ENCODE results near the gene VENTX. TPM values are rescaled to one million over a fixed set of nuclear protein-coding genes. Genes with fewer than 3 reads are reported as not detected.
"Not testable (repeated sequence)": the region's sequence is repeated elsewhere in the genome, so short reads cannot be mapped to it uniquely, and the experiment has no call there.

The VENTX gene
- total RNA-seq, 1 donor from 2014 or later: not detected

DNA sequence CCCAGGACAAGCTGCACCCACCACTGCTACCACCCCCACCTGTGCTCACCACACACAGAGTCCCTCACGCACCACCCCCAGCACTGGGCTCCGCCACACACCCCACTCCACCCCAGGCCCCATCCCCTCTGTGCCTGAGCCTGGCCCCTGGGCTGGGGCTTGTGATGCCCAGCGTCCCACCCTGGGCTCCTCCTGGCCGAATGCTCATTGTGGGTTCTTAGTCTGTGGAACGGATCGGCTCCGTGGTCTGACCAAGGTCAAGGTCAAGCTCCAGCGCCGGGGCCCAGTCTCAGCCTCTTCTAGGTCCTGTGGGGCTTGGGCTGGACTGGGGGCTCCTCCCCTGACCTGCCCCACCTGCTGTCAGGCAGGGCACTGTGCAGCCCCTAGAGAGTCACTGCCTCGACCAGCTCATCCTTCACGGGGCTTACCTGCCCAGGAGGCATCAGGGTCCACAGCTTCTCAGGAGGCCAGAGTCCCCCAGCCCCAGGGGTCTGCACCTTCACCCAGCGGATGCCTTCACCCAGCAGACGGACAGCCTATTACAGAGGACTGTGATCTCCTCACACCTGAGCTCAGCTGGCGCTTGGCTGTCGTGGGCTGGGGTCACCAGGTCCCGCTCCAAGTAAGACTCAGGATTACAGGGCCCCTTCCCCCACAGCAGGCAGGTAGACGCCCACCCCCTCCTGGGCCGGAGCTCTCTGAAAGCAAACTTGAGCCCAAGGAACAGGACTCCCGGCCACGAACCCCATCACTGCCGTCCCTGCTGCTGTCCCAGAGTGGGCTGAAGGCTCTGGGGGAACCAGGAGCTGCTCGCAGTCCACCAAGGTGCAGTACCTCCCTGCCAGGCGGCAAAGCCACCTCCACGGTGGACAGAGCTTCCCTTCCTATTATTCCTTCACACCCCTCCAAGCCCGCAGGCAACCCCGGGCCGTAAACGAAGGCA is 22.9 kb upstream of the VENTX start:
- no peak for DNase-seq

DNA sequence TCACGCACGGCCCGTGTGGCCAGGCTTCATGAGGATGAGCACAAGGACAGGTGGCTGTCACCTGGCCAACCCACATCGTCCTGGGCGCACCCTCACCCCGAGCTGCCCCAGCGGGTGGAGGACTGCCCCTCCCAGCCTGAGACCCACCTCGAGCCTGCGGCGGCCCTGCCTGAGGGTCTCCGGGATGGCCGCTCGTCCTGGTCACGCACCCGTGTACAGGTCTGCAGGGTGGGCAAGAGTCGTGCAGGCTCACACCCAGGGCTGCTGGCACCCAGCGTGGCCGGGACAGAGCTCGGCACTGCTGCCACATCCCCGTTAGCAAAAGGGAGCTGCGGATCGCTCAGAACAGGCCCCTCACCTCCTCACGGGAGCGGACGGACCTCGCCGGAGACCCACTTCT is 22.1 kb upstream of the VENTX start:
- no peak for DNase-seq

DNA sequence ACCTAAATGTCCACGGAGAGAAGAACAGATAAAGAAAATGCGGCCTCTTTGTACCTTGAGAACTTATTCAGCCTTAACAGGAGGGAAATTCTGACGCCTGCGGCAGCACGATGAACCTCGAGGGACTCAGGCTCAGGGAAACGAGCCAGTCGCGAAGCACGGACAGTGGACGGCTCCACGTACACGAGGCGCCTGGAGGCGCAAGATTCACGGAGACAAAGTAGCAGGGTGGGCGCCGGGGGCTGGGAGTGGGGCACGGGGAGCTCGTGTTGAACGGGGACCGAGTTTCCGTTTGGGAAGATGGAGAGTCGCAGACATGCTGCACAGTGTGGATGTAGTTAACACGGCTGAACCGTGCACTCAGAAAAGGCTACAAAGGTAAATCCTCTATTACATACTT is 20.9 kb upstream of the VENTX start:
- no peak for DNase-seq

DNA sequence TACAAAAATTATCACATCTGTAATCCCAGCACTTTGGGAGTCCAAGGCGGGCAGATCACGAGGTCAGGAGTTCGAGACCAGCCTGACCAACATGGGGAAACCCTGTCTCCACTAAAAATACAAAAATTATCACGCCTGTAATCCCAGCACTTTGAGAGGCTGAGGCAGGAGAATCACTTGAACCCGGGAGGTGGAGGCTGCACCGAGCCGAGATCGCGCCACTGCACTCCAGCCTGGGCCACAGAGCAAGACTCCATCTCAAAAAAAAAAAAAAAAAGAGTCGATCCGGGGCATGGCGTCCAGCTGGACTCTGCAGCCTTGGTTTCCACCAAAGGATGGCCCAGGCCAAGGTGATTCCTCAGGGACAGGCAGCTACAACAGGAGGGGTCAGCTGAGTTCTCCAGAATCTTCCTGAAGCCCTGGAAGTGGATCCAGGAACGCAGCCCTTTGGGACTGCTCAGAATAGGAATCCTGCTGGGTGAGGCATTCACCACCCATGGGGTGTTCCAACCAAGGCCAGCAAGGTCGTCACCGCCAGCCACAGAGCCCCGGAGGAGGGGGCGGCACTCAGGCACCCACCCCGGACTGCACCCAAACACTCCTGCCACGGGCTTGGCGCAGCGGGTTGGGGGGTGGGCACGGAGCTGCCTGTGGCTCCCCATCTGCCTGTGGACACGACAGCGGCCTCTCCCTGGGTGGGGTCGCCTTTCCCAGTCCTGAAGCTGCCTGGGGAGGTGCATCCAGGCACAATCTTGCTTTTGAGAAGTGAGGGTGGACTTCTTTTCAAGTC is 19.7 kb upstream of the VENTX start:
- no peak for DNase-seq

DNA sequence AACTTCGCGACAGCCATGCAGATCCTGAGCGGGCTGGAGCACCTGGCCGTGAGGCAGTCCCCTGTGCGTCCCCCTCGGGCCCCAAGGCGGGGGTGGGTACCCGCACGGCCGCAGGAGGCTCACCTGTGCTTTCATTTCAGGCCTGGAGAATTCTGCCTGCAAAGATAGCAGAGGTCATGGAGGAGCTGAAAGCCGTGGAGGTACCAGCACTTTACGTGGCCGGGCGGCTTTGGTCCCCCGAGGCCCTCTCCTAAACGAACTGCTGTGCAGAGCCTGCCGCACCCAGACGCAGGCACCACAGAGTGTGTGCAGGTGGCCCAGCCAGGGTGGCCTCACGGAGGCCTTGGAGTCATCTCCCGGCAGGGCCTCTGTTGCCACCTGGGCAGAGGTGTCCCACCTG is 18.8 kb upstream of the VENTX start:
- no peak for DNase-seq

DNA sequence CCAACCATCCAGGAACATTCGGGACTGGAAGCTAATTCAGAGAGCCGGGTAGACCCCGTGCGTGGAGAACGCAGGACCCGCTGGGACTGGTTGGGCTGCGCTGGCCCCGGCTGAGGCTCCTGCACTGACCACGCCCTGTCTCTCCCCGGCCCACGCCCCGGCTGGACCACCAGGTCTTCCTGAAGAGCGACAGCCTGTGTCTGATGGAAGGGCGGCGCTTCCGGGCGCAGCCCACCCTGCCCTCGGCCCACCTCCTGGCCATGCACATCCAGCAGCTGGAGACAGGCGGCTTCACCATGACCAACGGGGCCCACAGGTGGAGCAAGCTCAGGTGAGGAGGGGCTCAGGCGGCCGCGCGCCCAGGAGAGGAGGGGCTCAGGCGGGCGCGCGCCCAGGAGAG is 17.9 kb upstream of the VENTX start:
- DNase-seq: no peak

DNA sequence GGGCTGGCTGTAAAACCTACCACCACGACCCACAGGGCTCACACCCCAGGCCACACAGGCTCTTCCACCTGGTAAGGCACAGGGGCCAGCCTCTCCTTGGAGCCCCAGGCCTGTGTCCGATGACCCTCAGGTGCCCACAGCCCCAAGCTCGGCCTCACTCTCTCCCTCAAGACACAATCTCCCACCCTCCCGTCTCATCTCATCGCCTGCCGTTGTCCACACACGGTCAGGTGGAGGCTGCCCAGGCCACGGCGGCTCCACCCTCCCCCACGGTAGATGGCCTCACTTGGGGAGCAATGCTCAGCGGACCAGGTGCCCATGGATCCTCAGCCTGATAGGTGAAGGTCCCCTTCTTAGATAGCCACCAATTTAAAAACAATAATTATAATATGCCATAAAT is 16.3 kb upstream of the VENTX start:
- DNase-seq: no peak

DNA sequence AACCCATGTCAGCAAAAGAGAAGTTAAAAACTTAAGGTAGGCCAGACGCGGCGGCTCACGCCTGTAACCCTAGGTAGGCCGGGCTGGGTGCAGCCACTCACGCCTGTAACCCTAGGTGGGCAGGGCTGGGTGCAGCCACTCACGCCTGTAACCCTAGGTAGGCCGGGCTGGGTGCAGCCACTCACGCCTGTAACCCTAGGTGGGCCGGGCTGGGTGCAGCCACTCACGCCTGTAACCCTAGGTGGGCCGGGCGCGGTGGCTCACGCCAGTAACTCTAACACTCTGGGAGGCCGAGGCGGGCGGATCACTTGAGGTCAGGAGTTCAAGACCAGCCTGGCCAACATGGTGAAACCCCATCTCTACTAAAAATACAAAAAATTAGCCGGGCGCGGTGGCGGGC is 15.9 kb upstream of the VENTX start:
- not testable (repeated sequence) for DNase-seq

DNA sequence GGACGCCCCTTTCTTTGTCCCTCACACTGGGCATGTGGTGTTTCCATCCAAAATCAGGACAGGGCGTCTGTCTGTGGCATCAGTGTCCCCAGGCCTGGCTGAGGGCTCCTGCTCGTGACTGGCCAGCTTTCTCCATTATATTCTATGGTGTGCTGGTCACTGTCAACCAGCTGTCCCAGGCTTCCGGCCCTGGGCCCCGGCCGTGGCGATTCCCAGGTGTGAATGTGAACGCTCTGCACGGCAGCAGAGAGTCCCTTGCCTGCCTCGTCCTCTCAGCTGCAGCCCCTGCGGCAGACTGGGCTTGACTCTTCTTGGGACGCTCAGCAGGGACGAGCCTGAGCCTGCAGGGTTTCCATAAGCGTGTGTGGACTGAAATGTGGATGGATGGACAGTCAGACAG is 13.6 kb upstream of the VENTX start:
- DNase-seq: no peak

DNA sequence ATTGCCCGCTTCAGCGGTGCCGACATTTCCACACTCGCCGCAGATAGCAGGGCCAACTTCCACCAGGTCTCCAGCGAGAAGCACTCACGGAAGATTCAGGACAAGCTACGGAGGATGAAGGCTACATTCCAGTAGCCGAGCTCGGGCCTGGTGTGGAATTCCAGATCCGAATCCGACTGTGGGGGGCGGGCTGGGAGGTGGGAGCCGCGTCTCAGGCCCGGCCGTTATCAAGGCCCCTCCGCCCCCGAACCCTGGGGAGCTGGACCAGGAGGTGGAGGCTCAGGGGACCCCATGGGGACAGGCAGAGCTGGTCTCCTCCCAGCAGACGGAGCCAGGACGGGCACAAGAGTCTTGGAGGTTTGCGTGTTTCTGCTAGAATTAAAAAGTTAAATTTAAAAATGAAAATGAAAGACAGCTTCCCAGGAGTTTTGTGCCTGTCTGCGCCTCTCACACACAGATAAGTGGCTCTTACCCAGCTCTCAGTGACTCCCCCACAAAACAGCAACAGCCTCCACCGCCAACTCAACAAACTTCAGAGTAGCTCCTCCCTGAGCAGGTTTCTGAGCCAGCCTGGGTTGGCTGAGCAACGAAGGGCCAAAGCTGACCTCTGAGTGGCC is 12.8 kb upstream of the VENTX start:
- no peak for DNase-seq

DNA sequence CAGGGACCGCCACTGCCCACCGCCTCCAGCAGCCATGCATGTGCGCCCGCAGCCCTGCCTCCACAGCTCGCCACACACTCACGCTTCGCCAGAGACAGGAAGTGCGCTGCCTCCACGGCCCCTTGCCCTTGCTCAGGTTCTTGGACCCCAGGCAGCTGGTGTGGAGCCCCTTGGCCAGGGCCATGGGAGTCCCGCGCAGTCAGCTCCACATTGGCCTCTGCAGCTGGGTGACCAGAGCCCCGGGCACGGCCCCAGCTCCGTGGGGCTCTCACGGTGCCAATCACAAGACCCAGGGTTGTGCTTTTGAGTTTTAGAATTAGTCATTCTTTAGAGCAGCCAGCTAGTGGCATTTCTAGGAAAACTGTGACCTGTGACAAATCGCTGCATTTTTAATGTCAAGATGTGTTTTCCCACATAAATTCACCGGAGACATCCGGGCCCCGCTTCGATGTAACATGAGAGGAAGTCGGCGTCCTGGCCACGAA is 11.9 kb upstream of the VENTX start:
- DNase-seq: no peak

DNA sequence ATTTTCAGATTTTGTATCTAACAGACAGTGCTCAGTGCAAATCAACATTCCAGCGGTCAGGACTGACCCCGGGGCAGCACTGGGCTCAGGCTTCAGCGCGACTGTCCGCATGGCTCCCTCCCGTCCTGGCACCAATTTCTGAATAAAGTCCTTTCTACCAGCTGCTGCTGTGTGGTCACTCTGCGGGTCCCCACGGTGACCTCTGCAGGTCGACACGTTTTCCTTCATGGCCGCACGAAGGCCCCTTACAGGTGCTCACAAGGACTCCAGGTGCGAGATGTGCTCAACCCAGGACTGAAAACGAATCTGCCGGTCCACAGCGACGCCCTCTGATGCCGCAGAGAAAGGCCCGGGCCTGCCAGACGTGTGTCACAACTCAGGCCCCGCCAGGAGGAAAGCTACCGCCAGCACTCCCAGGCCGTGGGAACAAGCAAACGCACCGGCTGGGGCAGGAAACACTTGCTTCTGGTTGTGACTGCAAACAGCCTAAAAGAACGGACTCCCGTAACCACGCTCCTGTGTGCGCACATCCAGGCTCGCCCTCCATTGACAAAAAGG is 11.3 kb upstream of the VENTX start:
- no peak for DNase-seq

DNA sequence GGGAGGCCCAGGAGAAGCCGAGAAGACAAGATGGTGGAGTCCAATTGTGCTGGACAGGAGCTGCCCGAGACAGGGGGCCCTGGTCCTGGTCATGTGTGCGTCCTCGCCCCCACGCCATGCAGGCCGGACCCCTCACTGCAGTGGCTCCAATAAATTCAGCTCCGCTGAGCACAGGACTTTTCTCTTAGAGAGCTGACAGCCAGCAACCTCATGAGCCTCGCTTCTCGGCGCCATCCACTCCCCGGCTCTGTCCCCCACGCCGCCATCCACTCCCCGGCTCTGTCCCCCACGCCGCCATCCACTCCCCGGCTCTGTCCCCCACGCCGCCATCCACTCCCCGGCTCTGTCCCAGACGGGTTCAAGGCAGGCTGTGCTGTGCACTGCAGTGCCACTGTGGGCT is 10.4 kb upstream of the VENTX start:
- DNase-seq: no peak

DNA sequence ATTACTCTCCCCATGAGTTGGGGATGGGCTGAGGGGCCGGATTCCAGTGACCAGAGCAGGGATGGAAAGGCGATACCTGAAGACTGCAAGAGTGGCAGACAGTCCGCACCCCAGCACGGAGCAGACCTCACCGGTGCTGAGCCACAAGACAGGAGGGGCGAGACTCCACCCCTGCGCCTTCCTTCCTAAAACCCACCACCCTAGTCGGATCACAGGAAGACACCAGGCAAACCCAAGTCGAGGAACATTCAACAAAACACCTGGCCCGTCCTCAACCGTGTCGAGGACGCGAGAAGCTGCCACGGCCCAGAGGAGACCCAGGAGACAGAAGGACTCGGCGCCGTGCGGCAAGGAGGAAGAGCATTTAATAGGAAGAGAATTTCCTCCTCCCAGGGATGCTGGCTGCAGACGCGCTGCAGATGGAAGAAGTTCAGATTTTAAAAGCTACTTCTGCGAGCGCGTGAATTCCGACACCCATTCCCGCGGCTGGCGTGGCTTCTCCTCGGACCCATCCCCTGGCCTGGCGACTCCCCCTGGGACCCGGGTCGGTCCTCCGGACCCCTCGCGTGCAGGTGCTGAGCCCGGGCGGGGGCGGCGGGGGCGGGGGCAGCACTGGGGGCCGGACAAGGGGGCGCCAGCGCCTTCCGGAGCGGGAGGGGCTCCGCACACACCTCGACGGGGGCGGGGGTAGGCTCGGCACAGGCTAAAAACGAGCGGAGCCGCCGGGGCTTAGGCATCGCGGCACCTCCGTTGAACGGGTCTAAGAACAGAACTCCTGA is 8.2 kb upstream of the VENTX start:
- DNase-seq: no peak

DNA sequence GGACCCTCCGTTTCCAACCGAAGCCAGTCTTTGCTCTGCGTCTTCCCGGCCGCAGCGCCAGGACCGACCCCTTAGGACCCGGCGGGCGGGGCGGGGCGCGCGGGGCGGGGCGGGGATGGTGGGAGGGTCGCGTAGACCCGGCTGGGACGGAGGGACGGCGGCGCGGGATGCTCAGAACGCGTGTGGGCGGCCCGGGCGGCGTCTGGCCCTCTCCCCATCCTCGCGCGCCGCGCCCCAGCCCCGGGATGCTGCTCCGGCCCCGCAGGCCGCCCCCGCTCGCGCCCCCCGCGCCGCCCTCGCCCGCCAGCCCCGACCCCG is 7.7 kb upstream of the VENTX start, which contains the start of gene UTF1:
Gene UTF1, plus strand, starts transcription at position 174 of the 318 bp plus-strand sequence. Its CDS starts 72 bp downstream, at position 246.
- no peak for DNase-seq

DNA sequence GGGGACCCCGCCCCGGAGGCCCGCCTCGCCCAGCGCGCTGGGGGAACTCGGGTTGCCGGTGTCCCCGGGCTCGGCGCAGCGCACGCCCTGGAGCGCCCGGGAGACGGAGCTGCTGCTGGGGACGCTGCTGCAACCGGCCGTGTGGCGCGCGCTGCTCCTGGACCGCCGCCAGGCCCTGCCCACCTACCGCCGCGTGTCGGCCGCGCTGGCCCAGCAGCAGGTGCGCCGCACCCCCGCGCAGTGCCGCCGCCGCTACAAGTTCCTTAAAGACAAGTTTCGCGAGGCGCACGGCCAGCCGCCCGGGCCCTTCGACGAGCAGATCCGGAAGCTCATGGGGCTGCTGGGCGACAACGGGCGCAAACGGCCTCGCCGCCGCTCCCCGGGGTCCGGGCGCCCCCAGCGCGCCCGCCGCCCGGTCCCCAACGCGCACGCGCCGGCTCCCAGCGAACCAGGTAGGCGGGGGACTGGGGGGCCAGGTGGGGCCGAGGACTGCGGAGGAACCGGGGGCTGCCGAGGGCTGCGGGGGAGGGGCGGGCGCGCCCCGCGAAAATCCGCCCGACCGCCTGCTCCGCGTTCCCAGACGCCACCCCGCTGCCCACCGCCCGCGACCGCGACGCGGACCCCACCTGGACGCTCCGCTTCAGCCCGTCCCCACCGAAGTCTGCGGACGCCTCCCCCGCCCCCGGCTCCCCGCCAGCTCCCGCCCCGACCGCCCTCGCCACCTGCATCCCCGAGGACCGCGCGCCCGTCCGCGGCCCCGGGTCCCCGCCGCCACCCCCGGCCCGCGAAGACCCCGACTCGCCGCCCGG is 7.1 kb upstream of the VENTX start:
- peak; percentile 41 for DNase-seq

DNA sequence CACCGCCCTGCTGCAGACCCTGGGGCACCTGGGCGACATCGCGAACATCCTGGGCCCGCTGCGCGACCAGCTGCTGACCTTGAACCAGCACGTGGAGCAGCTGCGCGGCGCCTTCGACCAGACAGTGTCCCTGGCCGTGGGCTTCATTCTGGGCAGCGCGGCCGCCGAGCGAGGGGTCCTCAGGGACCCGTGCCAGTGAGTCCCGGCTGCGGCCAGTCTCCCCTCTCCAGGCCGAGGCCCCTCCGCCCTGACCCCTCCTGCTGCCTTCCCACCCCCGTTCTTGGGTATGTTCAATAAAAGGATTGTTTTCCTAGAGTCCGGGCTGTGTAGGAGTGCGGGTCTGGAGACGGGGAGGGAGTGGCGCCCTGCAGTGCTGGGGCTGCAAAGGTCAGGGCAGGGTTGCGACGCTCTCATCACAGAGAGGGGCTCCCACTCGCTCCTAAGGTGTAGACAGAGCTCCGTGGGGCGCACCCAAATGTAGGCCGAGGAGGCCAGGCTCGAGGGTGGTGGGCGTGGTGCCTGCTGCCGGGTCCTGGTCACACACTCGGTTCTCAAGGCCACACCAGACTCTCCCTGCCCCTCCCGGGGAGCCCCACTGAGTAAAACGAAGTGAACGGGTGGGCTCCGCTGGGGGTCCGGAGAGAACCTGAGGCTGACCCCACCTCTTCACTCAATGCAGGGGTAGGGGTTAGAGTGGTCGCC is 6.3 kb upstream of the VENTX start:
- no peak for DNase-seq

DNA sequence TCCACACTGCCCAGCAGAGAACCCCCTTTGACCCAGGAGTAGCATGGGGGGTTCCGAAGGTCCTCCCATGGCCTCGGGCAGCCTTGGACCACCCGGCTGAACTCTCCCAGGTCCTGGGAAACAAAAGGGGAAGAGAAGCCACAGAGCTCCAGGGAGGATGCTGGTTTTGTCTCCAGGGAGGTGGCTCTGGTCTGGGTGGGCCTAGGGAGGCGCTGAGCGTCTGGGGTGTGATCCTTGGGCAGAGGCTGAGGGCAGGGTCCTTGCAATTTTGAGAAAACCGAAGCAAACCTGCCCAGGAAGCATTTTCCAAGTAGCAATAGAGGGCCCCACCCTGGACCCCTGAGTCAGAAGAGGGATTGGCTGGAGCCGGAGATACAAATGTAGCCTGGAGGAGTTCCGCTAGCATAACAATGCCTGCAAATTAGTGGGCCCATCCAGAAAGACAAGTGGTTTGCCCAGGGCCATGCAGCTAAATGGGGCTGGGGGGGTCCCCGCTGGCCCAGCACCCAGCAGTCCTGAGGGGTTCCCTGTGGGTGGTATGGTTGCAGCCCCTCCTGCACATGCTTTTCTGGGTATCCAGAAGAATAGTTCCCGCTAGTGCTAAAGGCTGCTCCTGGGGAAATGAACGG is 5.6 kb upstream of the VENTX start:
- no peak for DNase-seq

DNA sequence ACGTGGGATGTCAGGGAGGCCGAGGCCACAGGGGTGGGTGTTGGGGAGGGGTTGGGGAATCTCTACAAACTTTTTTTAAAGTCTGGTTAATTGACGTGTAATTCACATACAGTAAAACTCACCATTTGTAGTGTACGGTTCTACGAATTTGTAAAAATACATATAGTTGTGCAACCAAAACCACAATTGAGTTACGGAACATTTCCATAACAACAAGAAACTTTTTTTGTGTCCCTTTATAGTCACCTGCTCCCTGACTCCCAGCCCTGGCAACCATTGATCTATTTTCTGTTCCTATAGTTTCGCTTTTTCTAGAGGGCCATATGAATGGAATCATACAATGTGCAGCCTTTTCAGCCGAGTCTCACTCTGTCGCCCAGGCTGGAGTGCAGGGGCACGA is 2.9 kb upstream of the VENTX start:
- DNase-seq: not testable (repeated sequence)
